GM19025 (cell line): ENCODE measurements around the gene SMARCAD1.
A peak's percentile ranks its signal among the peaks of the same experiment; 100 is the strongest.

Source experiments
- ATAC-seq: cut with Tn5 transposase; IDR thresholded peaks from one replicate; pipeline ENCODE4 v1.9.1; 2021; ENCODE audit warnings: mild to moderate bottlenecking, low read depth, moderate library complexity; ENCODE audit not compliant: unreplicated experiment

Gene SMARCAD1

GRCh38 chr4:94207469-94208224, at the start of gene SMARCAD1:
TSS of gene SMARCAD1 (plus strand) at chr4:94207865. CDS start at chr4:94208395, 530 bp downstream.
- ATAC-seq: peak; percentile 93

GRCh38 chr4:94158883-94159282, 48.8 kb upstream of the SMARCAD1 start:
- ATAC-seq: no peak

GRCh38 chr4:94159790-94160189, 47.9 kb upstream of the SMARCAD1 start:
- ATAC-seq: no peak

GRCh38 chr4:94160774-94161173, 46.9 kb upstream of the SMARCAD1 start:
- no peak for ATAC-seq

GRCh38 chr4:94165256-94165655, 42.4 kb upstream of the SMARCAD1 start:
- ATAC-seq: no peak

- no peak for ATAC-seq
Measured at GRCh38 chr4:94168321-94168720, 39.3 kb upstream of the SMARCAD1 start.

- no peak for ATAC-seq
Measured at GRCh38 chr4:94169803-94170372, 37.8 kb upstream of the SMARCAD1 start.

- ATAC-seq: no peak
Measured at GRCh38 chr4:94171616-94172015, 36.0 kb upstream of the SMARCAD1 start.

- no peak for ATAC-seq
Measured at GRCh38 chr4:94175553-94176261, 32.0 kb upstream of the SMARCAD1 start.

- no peak for ATAC-seq
Measured at GRCh38 chr4:94177822-94178221, 29.8 kb upstream of the SMARCAD1 start.

GRCh38 chr4:94181815-94182214, 25.9 kb upstream of the SMARCAD1 start:
- no peak for ATAC-seq

- no peak for ATAC-seq
Measured at GRCh38 chr4:94202769-94203168, 4.9 kb upstream of the SMARCAD1 start.

- no peak for ATAC-seq
Measured at GRCh38 chr4:94208266-94208665, 601 bp downstream of the SMARCAD1 start.

- ATAC-seq: no peak
Measured at GRCh38 chr4:94208918-94209317, 1.3 kb downstream of the SMARCAD1 start.

GRCh38 chr4:94211861-94212260, 4.2 kb downstream of the SMARCAD1 start:
- no peak for ATAC-seq

GRCh38 chr4:94214703-94215319, 7.1 kb downstream of the SMARCAD1 start:
- ATAC-seq: no peak

- ATAC-seq: no peak
Measured at GRCh38 chr4:94216394-94216793, 8.7 kb downstream of the SMARCAD1 start.

- ATAC-seq: no peak
Measured at GRCh38 chr4:94219402-94219801, 11.7 kb downstream of the SMARCAD1 start.

- no peak for ATAC-seq
Measured at GRCh38 chr4:94221916-94222315, 14.3 kb downstream of the SMARCAD1 start.

- no peak for ATAC-seq
Measured at GRCh38 chr4:94225449-94225848, 17.8 kb downstream of the SMARCAD1 start.

GRCh38 chr4:94226763-94227162, 19.1 kb downstream of the SMARCAD1 start:
- no peak for ATAC-seq
